HG02798 (cell line): ENCODE data around the gene CHMP4A.

Experiments used
- ATAC-seq: cut with Tn5 transposase; IDR thresholded peaks from one replicate; pipeline ENCODE4 v1.9.1; 2021; ENCODE audit warnings: mild to moderate bottlenecking; ENCODE audit not compliant: unreplicated experiment, poor library complexity

Gene CHMP4A

DNA sequence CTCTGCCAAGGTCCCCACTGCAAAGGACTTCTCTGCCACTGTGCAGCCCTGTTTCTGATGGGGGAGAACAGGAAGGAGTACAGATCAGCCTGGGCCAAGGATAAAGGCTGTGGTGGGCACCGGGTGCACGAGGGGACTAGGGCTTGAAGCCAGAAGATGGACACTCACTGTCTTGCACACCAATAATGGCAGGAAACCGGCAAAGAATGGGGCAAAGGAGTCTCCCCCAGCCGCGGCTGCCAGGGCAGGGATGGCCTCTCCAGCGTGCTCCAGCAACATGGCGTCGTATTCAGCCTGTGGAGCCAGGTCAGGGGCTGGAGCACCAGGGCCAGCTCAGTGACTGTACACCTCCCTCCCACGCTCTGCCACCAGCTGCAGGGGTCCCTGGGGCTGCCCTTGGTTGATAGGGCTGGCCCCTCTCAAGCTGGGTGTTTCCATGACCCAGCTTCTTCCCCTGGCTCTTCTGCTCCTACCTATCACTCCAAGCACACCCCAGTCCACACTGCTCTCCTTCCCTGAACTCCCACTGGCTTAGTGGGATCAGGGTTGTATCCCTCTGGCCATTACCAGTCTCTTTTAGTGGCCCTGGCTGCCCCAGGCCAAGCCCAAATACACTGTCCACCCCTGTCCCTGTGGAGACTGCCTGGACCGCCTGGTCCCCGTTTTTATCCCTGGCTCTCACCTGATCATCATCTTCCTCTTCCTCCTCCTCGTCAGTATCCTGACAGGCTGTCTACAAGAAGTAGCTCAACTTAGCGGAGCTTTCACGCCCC is 31.0 kb downstream of the CHMP4A start:
- no peak for ATAC-seq

GRCh38 chr14:24181371-24182077 is 31.8 kb downstream of the CHMP4A start:
- no peak for ATAC-seq

GRCh38 chr14:24179961-24180796 is 33.1 kb downstream of the CHMP4A start:
- no peak for ATAC-seq

- ATAC-seq = no peak
Measured at GRCh38 chr14:24179294-24179960, 33.9 kb downstream of the CHMP4A start.

DNA sequence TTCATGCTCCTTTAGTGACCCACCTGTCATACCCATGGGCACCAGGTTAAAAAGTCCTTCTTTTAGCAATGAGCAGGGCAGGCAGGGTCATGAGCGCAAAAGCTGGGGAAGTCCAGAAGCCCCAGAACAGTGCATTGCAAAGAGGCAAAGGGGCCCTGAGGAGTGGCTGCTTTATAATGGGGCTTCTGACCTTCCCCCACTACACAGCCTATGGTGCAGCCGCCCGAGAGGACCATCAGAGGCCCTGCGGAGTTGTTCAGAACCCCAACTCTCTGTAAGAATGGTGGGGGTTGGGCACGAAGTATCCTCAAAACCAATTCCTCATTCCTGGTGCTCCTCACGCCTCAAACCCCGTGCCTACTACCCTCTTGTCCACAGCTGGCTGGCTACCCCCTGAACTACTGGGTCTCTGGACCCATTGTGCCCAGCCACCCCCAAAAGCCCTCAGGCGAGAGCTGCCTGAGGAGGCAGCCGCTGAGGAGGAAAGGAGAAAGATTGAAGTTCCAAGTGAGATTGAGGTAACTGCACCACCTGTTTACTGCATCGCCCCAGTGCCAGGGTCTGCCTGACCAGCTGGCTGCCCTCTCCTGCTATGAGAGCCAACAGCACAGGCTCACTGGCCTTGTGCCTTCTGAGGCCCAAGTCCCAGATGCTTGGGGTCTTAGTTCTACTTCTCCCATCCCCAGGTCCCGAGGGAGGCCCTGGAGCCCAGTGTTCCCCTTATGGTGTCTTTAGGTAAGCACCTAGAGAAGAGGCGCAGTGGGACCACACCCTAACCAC is 34.7 kb downstream of the CHMP4A start:
- no peak for ATAC-seq

DNA sequence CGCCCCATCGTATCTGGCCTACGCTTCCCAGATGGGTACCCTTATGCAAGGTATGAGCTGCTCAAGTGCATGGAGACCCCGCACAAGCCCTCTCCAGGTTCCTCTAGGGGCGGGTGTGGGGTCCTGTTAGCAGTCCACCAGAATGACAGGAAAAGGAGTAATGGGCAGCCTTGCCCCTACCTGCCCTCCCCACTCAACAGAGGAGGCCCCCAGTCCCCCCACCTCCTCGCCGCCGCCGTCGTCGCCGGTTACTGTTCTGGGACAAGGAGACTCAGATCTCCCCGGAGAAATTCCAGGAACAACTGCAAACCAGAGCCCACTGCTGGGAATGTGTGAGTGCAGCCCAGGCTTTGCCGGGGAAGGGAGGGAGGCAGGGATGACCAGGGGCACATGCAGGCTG is 35.4 kb downstream of the CHMP4A start:
- ATAC-seq = no peak

DNA sequence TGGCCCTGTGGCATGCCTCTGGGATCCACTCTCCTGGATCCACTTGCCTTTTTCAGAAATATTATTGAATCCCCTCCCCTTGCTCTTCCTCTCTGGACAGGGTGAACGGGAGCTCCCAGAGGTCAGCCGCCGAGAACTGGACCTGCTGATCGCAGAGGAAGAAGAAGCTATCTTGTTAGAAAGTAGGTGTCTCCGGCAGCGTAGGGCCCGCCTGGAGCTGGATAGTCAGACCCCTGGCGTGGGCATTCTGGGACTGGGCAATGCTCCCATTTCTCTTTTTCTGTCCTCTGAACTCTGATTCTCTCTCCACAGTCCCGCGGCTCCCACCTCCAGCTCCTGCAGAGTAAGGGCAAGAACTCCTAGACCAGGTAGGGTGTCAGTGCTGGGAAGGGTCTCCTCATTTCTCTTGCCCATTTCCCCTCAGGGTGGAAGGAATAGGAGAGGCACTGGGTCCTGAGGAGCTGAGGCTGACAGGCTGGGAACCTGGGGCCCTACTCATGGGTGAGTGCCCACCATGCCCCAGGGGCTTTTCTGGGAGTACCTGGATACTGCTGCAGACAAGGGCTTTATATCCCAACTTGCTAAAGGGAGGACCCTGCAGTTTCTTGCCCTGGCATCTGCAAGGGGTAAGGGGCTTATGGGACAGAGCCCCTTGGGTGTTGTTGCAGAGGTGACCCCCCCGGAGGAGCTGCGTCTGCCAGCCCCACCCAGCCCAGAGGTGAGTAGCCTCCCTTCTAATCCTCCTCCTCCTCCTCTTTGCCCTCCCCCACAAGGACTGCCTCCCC is 36.1 kb downstream of the CHMP4A start:
- ATAC-seq = no peak

GRCh38 chr14:24176599-24176998 is 36.7 kb downstream of the CHMP4A start:
- ATAC-seq = no peak

DNA sequence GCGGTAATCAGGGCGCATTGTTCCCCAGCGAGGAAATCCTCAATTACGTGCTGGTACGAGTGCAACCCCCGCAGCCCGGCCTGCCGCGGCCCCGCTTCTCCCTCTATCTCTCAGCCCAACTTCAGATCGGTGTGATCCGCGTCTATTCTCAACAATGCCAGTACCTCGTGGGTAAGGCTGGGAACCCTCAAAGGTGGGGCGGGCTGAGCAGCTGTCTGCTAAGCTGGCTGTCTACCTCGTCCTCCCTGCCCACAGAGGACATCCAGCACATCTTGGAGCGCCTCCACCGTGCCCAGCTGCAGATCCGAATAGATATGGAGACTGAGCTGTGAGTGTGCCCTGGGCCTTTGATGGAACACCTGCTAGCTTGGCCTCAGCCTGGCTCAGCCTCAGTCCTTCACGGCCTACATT is 40.4 kb downstream of the CHMP4A start:
- ATAC-seq = no peak

- no peak for ATAC-seq
Measured at GRCh38 chr14:24172261-24172860, 40.9 kb downstream of the CHMP4A start.

GRCh38 chr14:24171422-24172260 is 41.6 kb downstream of the CHMP4A start, which contains the start of gene REC8:
Gene REC8 (plus strand): TSS chr14:24172080. CDS start chr14:24172553, 473 bp downstream.
- peak; percentile 76 for ATAC-seq

DNA sequence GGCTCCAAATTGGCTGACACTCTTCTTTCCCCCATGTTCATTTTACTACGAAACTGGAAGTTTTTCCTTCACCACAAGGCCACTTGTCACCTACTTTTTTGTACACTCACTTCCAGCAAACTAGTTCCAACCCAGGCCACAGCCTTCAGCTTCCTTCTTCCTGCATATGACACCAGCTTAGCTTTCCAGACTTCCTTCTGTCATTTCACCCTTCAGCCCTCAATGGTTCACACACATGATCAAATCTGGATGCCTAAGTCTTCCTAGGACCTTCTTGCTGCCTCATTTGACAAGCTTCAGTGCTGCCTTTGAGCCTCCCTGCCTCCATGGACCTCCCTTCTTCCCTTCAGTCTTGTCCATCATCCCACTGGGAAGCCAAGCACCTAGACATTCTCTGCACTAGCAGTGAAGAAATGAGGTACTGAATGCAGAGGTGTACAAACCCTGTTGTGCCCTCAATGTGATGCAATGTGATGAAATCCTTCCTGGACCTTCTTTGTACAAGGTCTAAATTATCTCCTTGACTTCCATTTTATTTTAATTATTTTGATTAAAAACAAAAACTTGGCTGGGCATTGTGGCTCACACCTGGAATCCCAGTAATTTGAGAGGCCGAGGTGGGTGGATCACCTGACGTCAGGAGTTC is 45.7 kb downstream of the CHMP4A start:
- ATAC-seq = no peak

GRCh38 chr14:24165785-24166184 is 47.5 kb downstream of the CHMP4A start:
- no peak for ATAC-seq

DNA sequence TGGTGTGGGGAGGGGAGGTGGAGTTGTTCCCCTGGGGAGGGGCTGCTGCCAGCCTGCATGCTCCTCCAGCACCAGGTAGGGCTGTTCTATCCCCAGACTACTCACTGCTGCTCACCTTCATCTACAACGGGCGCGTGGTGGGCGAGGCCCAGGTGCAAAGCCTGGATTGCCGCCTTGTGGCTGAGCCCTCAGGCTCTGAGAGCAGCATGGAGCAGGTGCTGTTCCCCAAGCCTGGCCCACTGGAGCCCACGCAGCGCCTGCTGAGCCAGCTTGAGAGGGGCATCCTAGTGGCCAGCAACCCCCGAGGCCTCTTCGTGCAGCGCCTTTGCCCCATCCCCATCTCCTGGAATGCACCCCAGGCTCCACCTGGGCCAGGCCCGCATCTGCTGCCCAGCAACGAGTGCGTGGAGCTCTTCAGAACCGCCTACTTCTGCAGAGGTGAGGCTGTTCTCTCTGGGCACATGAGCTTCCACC is 48.7 kb downstream of the CHMP4A start:
- no peak for ATAC-seq

DNA sequence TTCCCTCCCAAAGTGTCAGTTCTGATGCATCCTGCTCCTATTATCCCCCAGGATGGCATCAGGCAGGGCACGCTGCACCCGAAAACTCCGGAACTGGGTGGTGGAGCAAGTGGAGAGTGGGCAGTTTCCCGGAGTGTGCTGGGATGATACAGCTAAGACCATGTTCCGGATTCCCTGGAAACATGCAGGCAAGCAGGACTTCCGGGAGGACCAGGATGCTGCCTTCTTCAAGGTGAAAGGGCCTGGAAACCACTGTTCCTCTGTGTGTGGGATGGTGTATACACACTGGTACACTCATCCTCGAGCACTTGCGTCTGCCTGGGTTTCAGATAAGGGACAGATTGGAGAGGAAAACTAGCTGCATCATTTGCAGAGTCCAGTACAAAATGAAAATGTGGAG is 51.2 kb downstream of the CHMP4A start:
- no peak for ATAC-seq

- ATAC-seq = peak; percentile 87
Measured at GRCh38 chr14:24160850-24161804, 52.2 kb downstream of the CHMP4A start, which contains the start of gene IRF9. Gene IRF9 (plus strand): TSS chr14:24161265. CDS start chr14:24162145, 880 bp downstream.
